Measurements from ENCODE around the gene COX4I2. TPM values are rescaled to one million over a fixed set of nuclear protein-coding genes. Genes with fewer than 3 reads are reported as not detected.
A peak's percentile ranks its signal among the peaks of the same experiment; 100 is the strongest.
"Not testable (repeated sequence)": the region's sequence is repeated elsewhere in the genome, so short reads cannot be mapped to it uniquely, and the experiment has no call there.

The COX4I2 gene
- total RNA-seq, result 10 to 100 TPM; 11.4 to 12.6 TPM
- long read RNA-seq, result 0 reads

DNA sequence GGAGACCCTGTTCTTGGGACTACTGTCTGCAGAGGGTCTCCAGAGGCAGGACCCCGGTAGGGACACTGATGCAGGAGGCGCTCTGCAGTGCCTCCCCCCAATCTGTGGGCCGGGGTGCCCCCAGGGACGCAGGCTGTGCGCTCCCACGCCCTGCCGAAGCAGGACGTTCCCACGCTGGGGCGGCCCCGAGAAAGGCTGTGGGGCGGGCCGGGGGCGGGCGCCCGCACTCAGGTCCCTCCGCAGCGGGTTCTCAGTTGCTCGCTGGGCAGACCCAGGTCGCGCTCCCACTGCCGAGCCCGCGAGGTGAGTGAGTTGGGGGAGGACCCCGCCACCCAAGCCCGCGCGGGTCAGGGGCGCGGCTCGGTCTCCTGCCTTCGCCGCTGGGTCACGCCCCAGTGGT is at the start of gene COX4I2:
Gene COX4I2 (plus strand): TSS at position 253 of the 400 bp plus-strand sequence. CDS start 1,106 bp downstream, outside the sequence.
- DNase-seq (peak; percentile 33), ATAC-seq (peak; percentile 50 to 69)
- intact Hi-C loops (cut with DNase I), result no loop called here

DNA sequence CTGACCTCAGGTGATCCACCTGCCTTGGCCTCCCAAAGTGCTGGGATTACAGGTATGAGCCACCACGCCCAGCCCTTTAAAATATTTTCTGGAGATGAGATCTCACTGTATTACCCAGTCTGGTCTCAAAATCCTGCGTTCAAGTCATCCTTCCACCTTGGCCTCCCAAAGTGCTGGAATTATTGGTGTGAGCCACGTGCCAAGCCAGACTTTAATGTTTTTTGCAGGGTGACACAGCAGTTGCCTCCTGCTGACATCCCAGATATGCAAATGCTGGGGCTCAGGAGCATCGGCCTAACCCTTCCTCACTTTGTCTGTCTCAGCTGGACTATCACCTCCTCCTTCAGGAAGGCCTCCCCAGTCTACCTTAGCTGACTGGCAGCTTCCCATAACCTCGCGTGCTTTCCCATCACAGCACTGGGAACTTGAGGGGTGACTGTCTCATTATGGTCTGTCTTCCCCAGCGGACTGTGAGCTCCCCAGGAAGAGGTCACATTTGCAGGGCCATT is 46.9 kb upstream of the COX4I2 start:
- DNase-seq, result no peak
- no peak for ATAC-seq
- intact Hi-C loops (cut with DNase I), result no loop called here

DNA sequence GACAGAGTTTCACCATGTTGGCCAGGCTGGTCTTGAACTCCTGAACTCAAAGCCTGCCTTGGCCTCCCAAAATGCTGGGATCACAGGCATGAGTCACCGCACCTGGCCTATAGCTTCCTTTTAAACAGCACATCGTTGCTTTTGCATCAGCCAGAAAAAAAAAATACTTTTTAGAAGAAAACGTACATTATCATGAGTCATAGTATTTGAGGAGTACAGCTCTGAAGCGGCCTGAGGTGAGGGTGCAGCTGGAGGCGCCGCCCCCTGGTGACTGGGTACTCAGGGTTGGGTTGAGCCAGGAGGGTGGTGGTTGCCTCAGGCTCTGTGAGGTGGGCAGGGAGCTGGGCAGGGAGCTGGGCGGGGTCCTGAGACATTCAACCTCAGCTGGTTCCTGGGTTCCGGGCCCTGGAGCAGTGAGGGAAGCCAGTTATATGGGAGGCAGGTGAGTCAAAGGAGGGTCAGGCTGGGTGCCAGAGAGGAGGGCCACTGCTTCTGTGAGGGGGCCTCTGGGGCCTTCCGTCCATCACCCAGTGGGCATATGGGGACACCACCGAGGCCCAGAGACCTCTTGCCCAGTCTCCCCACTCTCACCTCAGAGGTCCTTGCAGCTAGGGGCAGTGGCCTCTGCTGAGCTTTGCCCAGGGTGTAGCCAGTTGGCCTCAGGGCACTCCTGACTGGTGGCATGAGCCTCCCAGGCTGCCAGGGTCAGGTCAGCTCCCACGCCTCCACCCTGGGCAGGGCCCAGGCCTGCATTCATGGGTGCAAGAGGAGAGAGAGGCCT is 44.3 kb upstream of the COX4I2 start:
- intact Hi-C loops (cut with DNase I), result no loop called here
- peak; percentile 10 to 79 for ATAC-seq
- DNase-seq, result peak; percentile 59

DNA sequence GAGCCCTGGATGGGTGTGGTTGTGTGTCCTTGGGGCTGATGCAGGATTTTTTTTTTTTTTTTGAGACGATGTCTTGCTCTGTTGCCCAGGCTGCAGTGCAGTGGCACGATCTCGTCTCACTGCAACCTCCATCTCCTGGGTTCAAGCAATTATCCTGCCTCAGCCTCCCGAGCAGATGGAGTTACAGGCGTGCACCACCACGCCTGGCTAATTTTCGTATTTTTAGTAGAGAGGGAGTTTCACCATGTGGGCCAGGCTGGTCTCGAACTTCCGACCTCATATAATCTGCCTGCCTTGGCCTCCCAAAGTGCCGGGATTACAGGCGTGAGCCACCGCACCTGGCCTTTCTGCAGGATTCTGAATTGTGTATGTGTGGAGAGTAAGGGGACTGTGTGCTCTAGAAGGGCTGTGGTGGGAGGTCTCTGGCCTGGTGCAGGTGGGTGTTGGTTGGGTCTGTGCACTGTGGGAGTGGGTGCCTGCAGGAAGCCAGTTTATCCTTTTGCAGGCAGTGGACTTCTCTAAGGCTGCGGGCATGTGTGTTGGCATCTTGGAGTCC is 43.6 kb upstream of the COX4I2 start:
- no peak for ATAC-seq
- DNase-seq, result no peak
- intact Hi-C loops (cut with DNase I), result no loop called here

DNA sequence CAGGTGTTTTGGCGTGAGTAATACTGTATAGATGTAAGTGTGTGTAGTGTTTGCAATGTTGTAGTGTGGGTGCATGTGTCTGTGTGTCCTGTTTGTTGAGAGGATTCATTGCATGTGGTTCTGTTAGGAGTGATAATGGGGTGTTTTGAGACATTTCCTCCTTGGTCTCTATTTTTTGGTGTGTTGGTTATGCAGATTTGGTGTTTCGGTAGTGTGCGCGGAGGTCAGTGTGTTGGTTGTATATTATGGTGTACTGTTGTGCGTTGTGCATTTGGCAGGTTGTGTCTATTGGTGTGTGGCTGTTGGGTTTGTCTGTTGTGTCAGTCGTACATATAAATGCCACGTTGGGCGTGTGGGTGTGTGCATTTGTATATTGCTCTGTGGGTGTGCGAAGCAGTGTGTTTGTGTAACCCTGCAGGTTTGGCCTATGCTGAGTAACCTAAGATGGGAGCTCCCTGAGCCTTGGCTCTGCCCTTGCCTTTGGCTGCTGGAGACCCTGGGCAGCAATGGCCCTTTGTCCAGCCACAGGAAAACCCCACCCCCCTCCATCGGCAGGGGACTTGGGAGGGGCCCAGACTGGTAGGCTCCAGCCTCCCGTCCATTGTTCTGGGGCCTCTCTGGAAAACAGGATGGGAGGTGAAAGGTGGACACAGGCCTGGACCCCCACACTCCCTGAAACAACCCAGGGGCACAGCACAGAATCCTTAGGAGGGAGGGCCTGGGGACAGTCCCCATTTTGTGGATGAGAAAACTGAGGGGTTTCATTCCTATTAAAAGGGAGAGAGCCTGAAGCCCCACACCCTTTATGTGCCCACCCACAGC is 42.9 kb upstream of the COX4I2 start:
- ATAC-seq (peak; percentile 13 to 36), DNase-seq (peak; percentile 77)
- intact Hi-C loops (cut with DNase I), result no loop called here

DNA sequence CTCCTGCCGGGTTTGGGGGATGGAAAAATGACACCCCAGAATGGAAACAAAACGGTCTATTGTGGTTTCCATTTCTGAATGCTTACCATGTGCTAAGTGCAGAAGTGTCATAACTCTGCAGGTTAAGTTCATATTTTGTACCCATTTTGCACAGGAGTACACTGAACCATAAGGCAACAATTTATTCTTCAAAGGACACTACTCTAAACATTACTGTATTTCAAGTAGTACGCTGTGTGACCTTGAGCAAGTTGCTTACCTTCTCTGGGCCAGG is 42.4 kb upstream of the COX4I2 start:
- DNase-seq (no peak), ATAC-seq (no peak)
- intact Hi-C loops (cut with DNase I), result no loop called here

DNA sequence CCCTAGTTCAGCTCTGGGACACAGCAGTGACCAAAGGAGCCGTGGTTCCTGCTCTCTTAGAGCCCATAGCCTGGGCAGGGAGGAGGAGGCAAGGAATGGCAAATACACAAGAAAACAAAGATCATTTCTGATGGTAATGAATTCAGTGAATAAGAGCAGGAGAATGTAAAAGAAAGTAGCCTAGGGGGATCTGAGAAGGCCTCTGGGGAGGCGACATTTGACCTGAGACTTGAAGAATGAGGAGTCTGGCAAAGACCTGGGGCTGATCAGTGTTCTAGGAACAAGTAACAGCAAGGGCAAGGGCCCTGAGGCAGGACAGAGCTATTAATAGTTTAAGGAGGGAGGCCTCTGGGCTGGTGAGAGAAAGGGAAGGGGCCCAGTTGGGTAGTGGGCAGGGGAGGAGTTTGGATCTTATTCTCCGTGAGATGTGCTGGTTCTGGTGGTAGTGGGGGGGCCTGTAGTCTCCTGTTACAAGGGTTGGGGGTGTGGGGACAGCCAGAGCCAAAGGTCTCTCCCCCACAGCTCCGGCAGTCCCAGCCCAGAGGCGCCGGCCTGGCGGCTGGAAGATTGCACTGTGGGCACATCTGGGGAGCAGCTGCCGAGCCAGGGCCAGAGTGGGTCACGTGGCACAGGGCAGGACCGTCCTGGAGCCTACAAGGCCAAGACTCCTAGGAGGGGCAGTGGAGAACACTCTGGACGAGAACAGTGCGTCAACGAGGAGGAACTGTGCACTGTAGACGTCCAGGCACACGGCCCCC is 41.9 kb upstream of the COX4I2 start:
- intact Hi-C loops (cut with DNase I), result no loop called here
- peak; percentile 89 to 92 for ATAC-seq
- DNase-seq, result peak; percentile 94

DNA sequence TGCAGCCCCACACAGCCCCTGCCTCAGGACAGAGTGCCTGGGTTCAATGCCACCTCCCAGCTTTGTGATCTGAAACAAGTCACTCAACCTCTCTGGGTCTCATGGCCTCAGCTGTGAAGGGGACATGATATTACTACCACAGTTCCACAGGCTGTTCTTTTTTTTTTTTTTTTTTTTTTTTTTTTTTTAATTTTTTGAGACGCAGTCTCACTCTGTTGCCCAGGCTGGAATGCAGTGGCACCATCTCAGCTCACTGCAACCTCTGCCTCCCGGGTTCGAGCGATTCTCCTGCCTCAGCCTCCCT is 41.3 kb upstream of the COX4I2 start:
- intact Hi-C loops (cut with DNase I); DNase-seq; ATAC-seq: not testable (repeated sequence)

DNA sequence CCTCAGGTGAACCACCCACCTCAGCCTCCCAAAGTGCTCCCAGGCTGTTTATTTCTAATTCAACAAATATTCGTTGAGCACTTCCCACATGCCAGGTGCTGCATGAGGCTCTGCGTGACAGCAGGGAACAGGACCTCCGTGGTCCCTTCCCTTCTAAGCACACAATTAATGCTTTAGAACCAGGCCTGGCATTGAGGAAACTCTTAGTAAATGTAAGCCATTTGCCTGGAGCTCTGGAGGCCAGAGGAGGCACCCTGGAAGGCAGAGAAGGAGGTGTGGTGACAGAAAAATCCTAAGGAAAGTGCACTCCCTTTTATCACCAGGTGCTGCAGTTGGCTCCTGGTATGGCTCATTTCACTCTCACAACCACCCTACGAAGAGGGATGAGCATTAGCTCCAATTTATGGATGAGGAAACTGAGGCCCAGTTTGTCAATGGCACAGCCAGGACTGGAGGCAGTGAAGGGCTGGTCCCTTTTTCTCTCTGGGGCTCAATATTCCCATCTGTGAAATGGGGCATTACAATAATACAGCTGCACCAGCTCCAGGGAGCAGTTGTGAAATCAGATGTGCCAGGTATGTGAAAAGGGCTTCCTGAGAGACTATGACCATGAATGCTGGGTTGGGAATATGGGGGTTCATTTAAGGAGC is 40.8 kb upstream of the COX4I2 start:
- DNase-seq (no peak), ATAC-seq (no peak)
- intact Hi-C loops (cut with DNase I), result no loop called here

DNA sequence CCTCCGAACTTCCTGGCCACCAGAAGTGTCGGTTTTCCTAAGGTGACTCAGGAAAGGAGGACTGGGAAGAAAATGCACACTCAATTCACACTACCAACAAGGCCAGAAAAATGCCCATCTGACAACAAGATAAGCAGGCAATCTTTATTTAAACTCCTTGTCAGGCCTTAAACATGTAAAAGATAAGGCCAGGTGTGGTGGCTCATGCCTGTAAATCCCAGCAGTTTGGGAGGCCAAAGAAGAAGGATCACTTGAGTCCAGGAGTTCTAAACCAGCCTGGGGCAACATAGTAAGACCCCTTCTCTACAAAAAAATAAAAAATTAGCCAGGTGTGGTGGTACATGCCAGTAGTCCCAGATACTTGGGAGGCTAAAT is 40.2 kb upstream of the COX4I2 start:
- ATAC-seq, result no peak
- intact Hi-C loops (cut with DNase I), result no loop called here
- no peak for DNase-seq

DNA sequence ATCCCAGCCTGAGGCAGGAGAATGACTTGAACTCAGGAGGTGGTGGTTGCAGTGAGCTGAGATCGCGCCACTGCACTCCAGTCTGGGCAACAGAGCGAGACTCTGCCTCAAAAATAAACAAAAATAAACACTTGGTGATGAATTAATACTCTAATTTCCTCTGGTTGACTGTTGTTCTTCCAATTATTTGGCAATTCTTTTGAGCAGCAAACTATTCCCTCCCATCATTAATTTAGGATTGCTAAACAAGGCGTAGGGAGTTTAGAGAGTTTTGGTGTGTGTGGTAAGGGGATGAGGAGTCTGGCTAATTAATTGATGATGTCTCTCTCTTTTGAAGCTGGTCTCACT is 35.3 kb upstream of the COX4I2 start:
- intact Hi-C loops (cut with DNase I), result no loop called here
- no peak for DNase-seq
- no peak for ATAC-seq

DNA sequence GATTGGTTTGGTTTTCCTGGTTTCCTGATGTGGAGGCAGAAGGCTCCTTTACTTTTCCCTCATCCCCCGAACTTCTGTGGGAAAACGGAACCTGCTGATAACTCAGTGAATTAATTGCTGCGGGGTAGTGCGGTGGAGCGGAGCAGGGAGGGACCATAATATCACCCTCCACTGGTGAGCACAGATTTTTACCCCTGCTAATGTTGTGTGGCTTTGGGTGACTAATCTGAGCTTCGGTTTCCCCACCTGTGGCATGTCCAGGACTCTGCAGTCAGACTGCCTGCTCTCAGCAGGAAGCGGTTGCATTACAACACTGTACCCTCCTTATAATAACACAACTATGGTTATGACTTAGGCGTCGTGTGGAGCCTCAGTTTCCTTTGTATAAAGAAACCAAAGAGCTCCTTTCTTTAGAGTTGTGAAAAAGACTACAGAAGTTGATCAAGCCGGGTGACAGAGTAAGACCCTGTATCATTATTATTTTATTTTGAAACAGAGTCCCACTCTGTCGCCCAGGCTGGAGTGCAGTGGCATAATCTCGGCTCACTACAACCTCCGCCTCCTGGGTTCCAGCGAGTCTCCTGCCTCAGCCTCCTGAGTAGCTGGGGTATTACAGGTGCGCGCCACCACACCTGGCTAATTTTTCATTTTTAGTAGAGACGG is 34.8 kb upstream of the COX4I2 start:
- ATAC-seq (no peak), DNase-seq (no peak)

DNA sequence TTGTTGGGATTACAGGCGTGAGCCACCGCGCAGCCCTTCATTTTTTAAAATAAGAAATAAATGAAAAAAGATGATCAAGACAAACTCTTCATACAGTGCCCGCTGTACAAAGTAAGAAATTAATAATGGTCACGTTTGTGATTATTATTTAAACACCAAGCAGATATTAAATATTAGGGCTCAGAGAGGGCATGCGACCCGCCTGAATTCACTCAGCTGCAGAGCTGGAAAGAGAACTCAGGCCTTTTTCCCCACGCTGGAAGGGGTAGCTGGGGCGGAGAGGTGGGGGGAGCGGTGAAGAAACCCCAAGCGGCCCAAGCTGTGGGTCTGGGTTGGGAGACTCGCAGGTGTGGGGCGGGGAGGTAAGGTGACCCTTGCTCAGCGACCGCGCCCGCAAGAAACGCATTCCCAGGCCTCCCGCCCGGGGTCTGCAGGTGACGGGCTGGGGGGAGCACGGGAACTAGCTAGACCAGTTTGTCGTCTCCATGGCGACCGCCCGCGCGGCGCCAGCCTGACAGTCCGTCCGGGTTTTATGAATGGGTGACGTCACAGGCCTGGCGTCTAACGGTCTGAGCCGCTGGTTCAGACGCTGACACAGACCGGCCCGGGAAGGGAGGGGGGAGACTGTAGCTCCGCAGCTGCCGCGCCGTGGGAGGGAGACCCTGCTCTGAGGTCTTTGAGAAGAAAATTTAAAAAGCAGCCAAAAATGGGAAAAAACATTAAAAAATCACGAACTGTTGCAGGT is 33.7 kb upstream of the COX4I2 start:
- DNase-seq (peak; percentile 99), ATAC-seq (peak; percentile 82 to 84)
- intact Hi-C loops (cut with DNase I), result loop anchor here in 1 of 2 donors (2.0 kb wide), 1 partner anchor 31 kb away; no protein-coding TSS in a partner anchor

More for the DNA sequence above, 34.8 kb upstream of the COX4I2 start:
- intact Hi-C loops (cut with DNase I), result no loop called here

DNA sequence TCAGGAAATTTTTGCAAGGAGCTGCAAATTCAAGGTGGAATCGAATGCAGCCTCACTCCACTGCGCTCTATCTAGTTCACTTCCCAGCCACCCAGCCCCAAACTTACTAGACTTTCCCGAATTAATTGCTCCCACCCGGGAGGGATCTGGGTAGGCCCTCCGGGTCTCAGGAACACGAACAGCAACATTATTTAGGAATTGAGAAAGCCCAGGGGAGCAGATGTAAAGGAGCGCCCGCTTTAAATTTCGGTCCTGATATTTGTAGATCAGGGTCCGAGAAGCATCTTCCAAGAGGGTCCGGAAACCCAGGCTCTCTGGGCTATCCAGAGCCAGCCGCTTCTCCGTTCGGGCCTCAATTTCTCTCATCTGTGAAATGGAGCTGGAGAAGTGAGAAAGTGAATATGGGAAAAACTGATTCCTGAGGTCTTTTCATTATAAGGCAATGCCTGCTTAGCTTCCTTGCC is 33.1 kb upstream of the COX4I2 start:
- DNase-seq (no peak), ATAC-seq (peak in 1 of 2 donors; percentile 2)
- intact Hi-C loops (cut with DNase I), result loop anchor here in 1 of 2 donors (2.0 kb wide), 1 partner anchor 32 kb away; no protein-coding TSS in a partner anchor

DNA sequence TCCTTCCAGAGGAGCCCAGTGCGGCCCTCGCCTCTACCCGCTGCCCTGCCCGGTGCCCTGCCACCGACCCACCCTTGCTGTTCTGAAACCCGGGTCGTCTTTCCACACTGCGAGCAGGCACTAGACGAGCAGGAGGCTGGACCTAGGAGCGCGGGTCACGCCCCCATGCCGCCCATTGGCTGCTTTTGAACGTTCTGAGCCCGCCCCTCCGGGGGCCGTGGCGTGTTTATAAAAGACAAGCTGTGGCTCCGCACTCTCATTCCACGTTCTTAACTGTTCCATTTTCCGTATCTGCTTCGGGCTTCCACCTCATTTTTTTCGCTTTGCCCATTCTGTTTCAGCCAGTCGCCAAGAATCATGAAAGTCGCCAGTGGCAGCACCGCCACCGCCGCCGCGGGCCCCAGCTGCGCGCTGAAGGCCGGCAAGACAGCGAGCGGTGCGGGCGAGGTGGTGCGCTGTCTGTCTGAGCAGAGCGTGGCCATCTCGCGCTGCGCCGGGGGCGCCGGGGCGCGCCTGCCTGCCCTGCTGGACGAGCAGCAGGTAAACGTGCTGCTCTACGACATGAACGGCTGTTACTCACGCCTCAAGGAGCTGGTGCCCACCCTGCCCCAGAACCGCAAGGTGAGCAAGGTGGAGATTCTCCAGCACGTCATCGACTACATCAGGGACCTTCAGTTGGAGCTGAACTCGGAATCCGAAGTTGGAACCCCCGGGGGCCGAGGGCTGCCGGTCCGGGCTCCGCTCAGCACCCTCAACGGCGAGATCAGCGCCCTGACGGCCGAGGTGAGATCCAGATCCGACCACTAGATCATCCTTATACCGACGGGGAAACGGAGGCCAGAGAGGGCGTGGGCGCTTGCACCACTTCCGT is 32.4 kb upstream of the COX4I2 start, which contains the start of gene ID1:
Gene ID1 (plus strand): TSS at position 259 of the 871 bp plus-strand sequence. CDS start 99 bp downstream, at position 358.
- ATAC-seq, result peak; percentile 89 to 92
- intact Hi-C loops (cut with DNase I), result loop anchor here in 1 of 2 donors (2.0 kb wide), 1 partner anchor 32 kb away; no protein-coding TSS in a partner anchor
- peak; percentile 98 for DNase-seq

All from left cardiac atrium (tissue), 4 donors.